ENCODE data around the gene PIM1. TPM values are rescaled to one million over a fixed set of nuclear protein-coding genes. Genes with fewer than 3 reads are reported as not detected.

PIM1 gene
- total RNA-seq, result 10 to 100 TPM; 17.4 to 56.0 (median 31.6) TPM

DNA sequence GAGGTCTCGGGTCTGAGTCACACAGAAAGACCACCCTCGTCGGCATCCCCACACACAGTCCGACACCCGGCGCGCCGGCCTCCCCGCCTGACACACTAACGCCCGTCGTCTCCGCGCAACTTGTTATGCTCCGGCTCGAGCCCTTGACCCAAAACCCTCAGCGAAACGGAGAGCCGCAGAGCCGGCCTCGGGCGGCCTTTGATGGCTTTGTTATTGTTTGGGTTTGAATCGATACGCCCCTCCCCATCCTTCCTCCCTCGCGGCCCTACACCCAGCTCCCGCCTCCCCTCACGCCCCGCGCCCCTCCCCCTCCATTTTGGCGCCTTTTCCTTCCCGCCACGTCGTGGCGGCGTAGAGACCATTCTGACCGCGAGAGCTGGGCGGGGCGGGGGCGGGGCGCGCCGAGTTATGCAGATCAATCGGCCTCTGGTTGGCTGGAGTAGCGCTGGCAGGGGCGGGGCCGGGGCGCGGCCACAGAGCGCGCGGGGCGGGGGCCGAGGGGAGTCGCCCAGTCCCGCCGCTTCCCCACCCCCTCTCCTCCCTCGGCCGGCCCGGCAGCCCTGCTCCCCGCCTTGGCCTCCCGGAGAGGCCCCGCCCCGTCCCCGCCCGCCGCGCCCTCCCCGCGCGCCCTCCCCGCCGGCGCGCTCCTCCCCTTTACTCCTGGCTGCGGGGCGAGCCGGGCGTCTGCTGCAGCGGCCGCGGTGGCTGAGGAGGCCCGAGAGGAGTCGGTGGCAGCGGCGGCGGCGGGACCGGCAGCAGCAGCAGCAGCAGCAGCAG lies at the start of gene PIM1:
TSS of gene PIM1 (plus strand) at position 657 of the 777 bp plus-strand sequence. CDS start 424 bp downstream, outside the sequence.
- peaks cover 0 to 7% of the 10 kb centered on the region in 2 donors for H3K4me1 ChIP-seq
- TF ChIP-seq, protein P1, sequence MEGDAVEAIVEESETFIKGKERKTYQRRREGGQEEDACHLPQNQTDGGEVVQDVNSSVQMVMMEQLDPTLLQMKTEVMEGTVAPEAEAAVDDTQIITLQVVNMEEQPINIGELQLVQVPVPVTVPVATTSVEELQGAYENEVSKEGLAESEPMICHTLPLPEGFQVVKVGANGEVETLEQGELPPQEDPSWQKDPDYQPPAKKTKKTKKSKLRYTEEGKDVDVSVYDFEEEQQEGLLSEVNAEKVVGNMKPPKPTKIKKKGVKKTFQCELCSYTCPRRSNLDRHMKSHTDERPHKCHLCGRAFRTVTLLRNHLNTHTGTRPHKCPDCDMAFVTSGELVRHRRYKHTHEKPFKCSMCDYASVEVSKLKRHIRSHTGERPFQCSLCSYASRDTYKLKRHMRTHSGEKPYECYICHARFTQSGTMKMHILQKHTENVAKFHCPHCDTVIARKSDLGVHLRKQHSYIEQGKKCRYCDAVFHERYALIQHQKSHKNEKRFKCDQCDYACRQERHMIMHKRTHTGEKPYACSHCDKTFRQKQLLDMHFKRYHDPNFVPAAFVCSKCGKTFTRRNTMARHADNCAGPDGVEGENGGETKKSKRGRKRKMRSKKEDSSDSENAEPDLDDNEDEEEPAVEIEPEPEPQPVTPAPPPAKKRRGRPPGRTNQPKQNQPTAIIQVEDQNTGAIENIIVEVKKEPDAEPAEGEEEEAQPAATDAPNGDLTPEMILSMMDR (IDR thresholded peaks at IDR 0.05), result no peak
- no peak for TF ChIP-seq POLR2A (IDR thresholded peaks at IDR 0.05)
- TF ChIP-seq POLR2AphosphoS5 (IDR thresholded peaks at IDR 0.05), result peak; percentile 64 to 78 (median 66)

DNA sequence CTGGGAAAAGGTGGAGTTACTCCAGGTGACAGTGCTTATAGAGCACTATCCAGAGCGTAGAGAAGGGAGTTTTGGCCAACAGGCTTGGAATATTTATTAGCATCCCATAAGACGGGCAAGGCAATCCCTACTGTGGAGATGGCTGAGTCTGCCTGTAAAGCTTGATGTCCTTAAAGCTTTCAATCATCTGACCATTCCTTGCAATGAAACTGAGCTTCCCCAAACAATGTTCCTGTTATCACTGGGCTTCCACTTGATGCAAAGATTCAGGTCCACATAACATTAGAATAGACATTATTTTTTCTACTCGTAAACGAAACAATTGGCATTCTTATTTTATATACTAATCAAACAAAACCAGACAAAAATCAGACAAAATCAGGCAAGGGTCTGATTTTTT lies 48.4 kb upstream of the PIM1 start:
- DNase-seq (ENCODE audit: low spot score in 2 of 2), result no peak
- no peaks in the 10 kb centered on the region for H3K4me1 ChIP-seq
- no peak overlapping the region for H3K4me3 ChIP-seq
- H3K27me3 ChIP-seq, result no peaks in the 10 kb centered on the region
- H3K9me3 ChIP-seq, result no peaks in the 10 kb centered on the region
- TF ChIP-seq, protein P1 (IDR thresholded peaks at IDR 0.05), result no peak
- TF ChIP-seq POLR2A (IDR thresholded peaks at IDR 0.05) (no peak), POLR2AphosphoS5 (IDR thresholded peaks at IDR 0.05) (no peak)
- no peak overlapping the region for H3K27ac ChIP-seq
- H3K36me3 ChIP-seq, result no peaks in the 10 kb centered on the region
- intact Hi-C loops (cut with DNase I; ENCODE audit: low total_unique reads), result no loop called here

More for the DNA sequence above, at the start of gene PIM1:
- peak; percentile 99 for DNase-seq (ENCODE audit: low spot score in 2 of 2)
- H3K27me3 ChIP-seq, result no peaks in the 10 kb centered on the region
- intact Hi-C loops (cut with DNase I; ENCODE audit: low total_unique reads), result loop anchor here (5.0 to 10.0 kb wide), 2 partner anchors 112 to 145 kb away; no protein-coding TSS in a partner anchor
- H3K9me3 ChIP-seq, result no peaks in the 10 kb centered on the region
- H3K36me3 ChIP-seq, result no peaks in the 10 kb centered on the region
- H3K4me3 ChIP-seq, result peak within 1 kb of the TSS; percentile 84 to 99 (median 89)
- H3K27ac ChIP-seq, result peak within 1 kb of the TSS; percentile 93

DNA sequence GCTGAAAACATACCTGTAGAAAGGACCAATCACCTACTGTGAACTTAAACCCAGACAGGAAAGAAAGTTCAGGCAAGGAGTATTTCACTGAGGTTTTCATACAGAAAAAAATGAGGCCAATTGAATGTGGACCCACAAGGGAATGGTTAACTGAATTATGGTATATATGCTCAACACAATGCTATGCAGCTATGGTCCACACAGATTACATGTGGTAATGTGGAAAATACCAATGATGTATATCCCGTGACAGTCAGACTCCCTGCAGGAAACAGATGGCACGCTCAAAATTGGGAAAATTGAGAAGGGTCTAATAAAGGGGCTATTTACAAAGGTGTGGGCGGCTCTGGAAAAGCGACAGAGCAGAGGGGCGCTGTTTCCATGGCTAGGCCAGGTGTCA lies 47.1 kb upstream of the PIM1 start:
- intact Hi-C loops (cut with DNase I; ENCODE audit: low total_unique reads), result no loop called here
- H3K4me3 ChIP-seq, result no peak overlapping the region
- no peaks in the 10 kb centered on the region for H3K36me3 ChIP-seq
- no peaks in the 10 kb centered on the region for H3K9me3 ChIP-seq
- H3K4me1 ChIP-seq, result no peaks in the 10 kb centered on the region
- DNase-seq (ENCODE audit: low spot score in 2 of 2), result no peak
- H3K27me3 ChIP-seq, result no peaks in the 10 kb centered on the region
- H3K27ac ChIP-seq, result no peak overlapping the region
- TF ChIP-seq, protein P1 (IDR thresholded peaks at IDR 0.05), result no peak
- no peak for TF ChIP-seq POLR2AphosphoS5 (IDR thresholded peaks at IDR 0.05)
- no peak for TF ChIP-seq POLR2A (IDR thresholded peaks at IDR 0.05)

DNA sequence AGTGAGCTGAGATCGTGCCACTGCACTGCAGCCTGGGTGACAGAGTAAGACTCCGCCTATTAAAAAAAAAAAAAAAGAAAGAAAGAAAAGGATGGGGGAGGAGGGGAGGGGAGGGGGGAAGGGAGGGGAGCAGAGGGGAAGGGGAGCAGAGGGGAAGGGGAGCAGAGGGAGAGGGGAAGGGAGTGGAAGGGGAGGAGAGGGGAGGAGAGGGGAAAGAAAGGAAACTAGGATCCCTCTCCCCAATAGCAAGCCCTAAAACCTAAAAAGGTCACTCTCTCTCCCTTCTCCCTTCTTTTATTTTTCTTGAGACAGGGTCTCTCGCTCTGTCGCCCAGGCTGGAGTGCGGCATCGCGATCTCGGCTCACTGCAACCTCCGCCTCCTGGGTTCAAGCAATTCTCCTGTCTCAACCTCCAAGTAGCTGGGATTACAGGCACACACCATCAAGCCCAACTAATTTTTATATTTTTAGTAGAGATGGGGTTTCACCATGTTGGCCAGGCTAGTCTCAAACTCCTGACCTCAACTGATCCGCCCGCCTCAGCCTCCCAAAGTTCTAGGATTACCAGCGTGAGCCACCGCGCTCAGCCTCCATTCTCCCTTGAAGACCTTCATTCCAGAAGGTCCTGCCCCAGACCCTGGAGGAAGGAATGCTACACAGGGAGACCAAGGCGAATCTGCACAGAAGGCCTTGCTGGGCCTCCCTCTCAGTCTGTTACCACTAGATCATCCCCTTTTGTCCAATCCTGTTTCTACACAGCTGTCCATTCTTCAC lies 45.8 kb upstream of the PIM1 start:
- no peaks in the 10 kb centered on the region for H3K27me3 ChIP-seq
- intact Hi-C loops (cut with DNase I; ENCODE audit: low total_unique reads), result no loop called here
- no peak for DNase-seq (ENCODE audit: low spot score in 2 of 2)
- H3K4me1 ChIP-seq, result no peaks in the 10 kb centered on the region
- H3K4me3 ChIP-seq, result no peak overlapping the region
- TF ChIP-seq POLR2A (IDR thresholded peaks at IDR 0.05) (no peak), POLR2AphosphoS5 (IDR thresholded peaks at IDR 0.05) (no peak)
- TF ChIP-seq, protein P1 (IDR thresholded peaks at IDR 0.05), result no peak
- H3K27ac ChIP-seq, result no peak overlapping the region
- H3K9me3 ChIP-seq, result no peaks in the 10 kb centered on the region
- no peaks in the 10 kb centered on the region for H3K36me3 ChIP-seq

Data from breast epithelium (tissue), 4 donors.